H1 (cell line): Measurements from ENCODE around the gene NPHP4. TPM values are rescaled to one million over a fixed set of nuclear protein-coding genes. Genes with fewer than 3 reads are reported as not detected.

ENCODE experiments used
- USF2 ChIP-seq: IDR thresholded peaks from 2 replicates; pipeline ENCODE4 v1.6.1; 2011; ENCODE audit warnings: low read length, improper control_type of control experiment
- polyA plus RNA-seq, 7 experiments: library from polyadenylated mRNA; depleted of rRNA in 3 of 7; stranded (reverse) in 5 of 7; unstranded in 2 of 7; fragments of >200 nt in 5 of 7; fragments of 200-250 nt in 2 of 7; gene quantifications; 1 replicate in 5 of 7; 2 replicates in 1 of 7; 4 replicates in 1 of 7; pipeline versions ENCODE4 v1.2.1 to v1.2.3, GENCODE V29; 2011 to 2013; ENCODE audit warnings: missing spikeins in 2 of 7, mixed read lengths in 2 of 7
- total RNA-seq: library from RNA; stranded (reverse); fragmentation: NEBNext Ultra II Directional; extraction: Animal tissue kit (Norgen Biotek cat#: 25700); gene quantifications from 2 replicates; pipeline ENCODE4 v1.2.1, GENCODE V29; 2021

Gene NPHP4
- total and polyA plus RNA-seq, 2 of the 8 experiments (the other 6 are each of a cell fraction or from before 2014, with no cell fraction given): 5.8 to 14.0 TPM

GRCh38 chr1:6016191-6016865 lies 24.1 kb upstream of the NPHP4 start (continued):
- no peak for TF ChIP-seq USF2
